WERI-Rb-1 (cell line): ENCODE measurements around the gene PIEZO2.

ENCODE experiments used
- DNase-seq: peaks from one replicate; pipeline ENCODE4 v3.0.0-alpha.2; 2020
- H3K27ac ChIP-seq: fragments of 250-450 bp; sonication (Bioruptor Pico); 2 replicates; pipeline ENCODE4 v1.5.1; 2020; ENCODE audit warnings: mild to moderate bottlenecking, moderate library complexity
- H3K27me3 ChIP-seq: fragments of 250-450 bp; sonication (Bioruptor Pico); 2 replicates; pipeline ENCODE4 v1.5.1; 2021; ENCODE audit warnings: mild to moderate bottlenecking, low read depth, moderate library complexity; ENCODE audit not compliant: insufficient read depth, severe bottlenecking
- H3K36me3 ChIP-seq: fragments of 250-450 bp; sonication (Bioruptor Pico); 2 replicates; pipeline ENCODE4 v1.5.1; 2020; ENCODE audit warnings: mild to moderate bottlenecking, moderate library complexity
- H3K4me3 ChIP-seq: 2 replicates; pipeline ENCODE4 v1.5.1; 2011; ENCODE audit warnings: low read depth, mild to moderate bottlenecking, control low read depth, low read length
- H3K9me3 ChIP-seq: fragments of 250-450 bp; sonication (Bioruptor Pico); 2 replicates; pipeline ENCODE4 v1.5.1; 2021; ENCODE audit warnings: mild to moderate bottlenecking, moderate library complexity; ENCODE audit not compliant: severe bottlenecking
- CTCF ChIP-seq: IDR thresholded peaks from 2 replicates; pipeline ENCODE4 v1.5.1; 2011; ENCODE audit warnings: low read depth, mild to moderate bottlenecking, control low read depth, inconsistent platforms, low read length

PIEZO2 gene

GRCh38 chr18:11095674-11096293 is 53.6 kb downstream of the PIEZO2 start:
- DNase-seq, result no peak
- Histone ChIP-seq H3K27ac (no peak overlapping the region), H3K27me3 (no peaks in the 10 kb centered on the region), H3K9me3 (no peaks in the 10 kb centered on the region), H3K4me3 (no peak overlapping the region), H3K36me3 (no peaks in the 10 kb centered on the region)
- TF ChIP-seq CTCF, result no peak

- no peak for TF ChIP-seq CTCF
- Histone ChIP-seq H3K27ac (no peak overlapping the region), H3K9me3 (no peaks in the 10 kb centered on the region), H3K4me3 (no peak overlapping the region), H3K27me3 (no peaks in the 10 kb centered on the region), H3K36me3 (no peaks in the 10 kb centered on the region)
- no peak for DNase-seq
Measured at GRCh38 chr18:11095211-11095610, 54.2 kb downstream of the PIEZO2 start.

GRCh38 chr18:11091746-11092145 is 57.6 kb downstream of the PIEZO2 start:
- Histone ChIP-seq H3K27me3 (peaks cover 5% of the 10 kb centered on the region), H3K36me3 (no peaks in the 10 kb centered on the region), H3K4me3 (no peak overlapping the region), H3K9me3 (no peaks in the 10 kb centered on the region), H3K27ac (no peak overlapping the region)
- no peak for TF ChIP-seq CTCF
- no peak for DNase-seq

GRCh38 chr18:11089931-11090715 is 59.2 kb downstream of the PIEZO2 start:
- no peak for TF ChIP-seq CTCF
- Histone ChIP-seq H3K27me3 (peaks cover 7% of the 10 kb centered on the region), H3K27ac (no peak overlapping the region), H3K4me3 (no peak overlapping the region), H3K9me3 (no peaks in the 10 kb centered on the region), H3K36me3 (no peaks in the 10 kb centered on the region)
- no peak for DNase-seq

GRCh38 chr18:11081009-11081532 is 68.3 kb downstream of the PIEZO2 start:
- Histone ChIP-seq H3K36me3 (no peaks in the 10 kb centered on the region), H3K27me3 (peaks cover 2% of the 10 kb centered on the region), H3K4me3 (no peak overlapping the region), H3K27ac (no peak overlapping the region), H3K9me3 (no peaks in the 10 kb centered on the region)
- DNase-seq, result no peak
- TF ChIP-seq CTCF, result no peak
